Measurements from ENCODE around the gene CDH6. TPM values are rescaled to one million over a fixed set of nuclear protein-coding genes. Genes with fewer than 3 reads are reported as not detected.

Gene CDH6
- total and polyA plus RNA-seq, 10 of the 15 experiments (the other 5 are each of a cell fraction or from before 2014, with no cell fraction given) = 0.01 TPM; not detected in 9

- ATAC-seq (no peak), DNase-seq (ENCODE audit: low read depth, low spot score) (no peak), FAIRE-seq (no peak)
- TF ChIP-seq ZBTB40 (IDR thresholded peaks at IDR 0.05; ENCODE audit: borderline replicate concordance) (no peak), SMAD1 (IDR thresholded peaks at IDR 0.05; ENCODE audit: low read depth, partially characterized antibody) (no peak), LARP7 (IDR thresholded peaks at IDR 0.05) (no peak), PAX5 (IDR thresholded peaks at IDR 0.05; ENCODE audit: borderline replicate concordance, low read depth, low read length) (no peak), CUX1 (IDR thresholded peaks at IDR 0.05; ENCODE audit: insufficient replicate concordance, low read depth, low read length) (no peak), GABPA (IDR thresholded peaks at IDR 0.05; ENCODE audit: low read depth) (no peak), MYC (IDR thresholded peaks at IDR 0.05; ENCODE audit: insufficient read depth, insufficient read length, insufficient replicate concordance, low read length, severe bottlenecking) (no peak), HDAC2 (IDR thresholded peaks at IDR 0.05) (no peak), BCL11A (IDR thresholded peaks at IDR 0.05; ENCODE audit: low read depth, low read length) (no peak), POLR2A (IDR thresholded peaks at IDR 0.05; ENCODE audit: low read depth, low read length) (no peak), MTA3 (IDR thresholded peaks at IDR 0.05; ENCODE audit: borderline replicate concordance, low read length) (no peak), NBN (IDR thresholded peaks at IDR 0.05) (no peak), ESRRA (IDR thresholded peaks at IDR 0.05; ENCODE audit: low read length) (no peak)
- TF ChIP-seq, protein P1, sequence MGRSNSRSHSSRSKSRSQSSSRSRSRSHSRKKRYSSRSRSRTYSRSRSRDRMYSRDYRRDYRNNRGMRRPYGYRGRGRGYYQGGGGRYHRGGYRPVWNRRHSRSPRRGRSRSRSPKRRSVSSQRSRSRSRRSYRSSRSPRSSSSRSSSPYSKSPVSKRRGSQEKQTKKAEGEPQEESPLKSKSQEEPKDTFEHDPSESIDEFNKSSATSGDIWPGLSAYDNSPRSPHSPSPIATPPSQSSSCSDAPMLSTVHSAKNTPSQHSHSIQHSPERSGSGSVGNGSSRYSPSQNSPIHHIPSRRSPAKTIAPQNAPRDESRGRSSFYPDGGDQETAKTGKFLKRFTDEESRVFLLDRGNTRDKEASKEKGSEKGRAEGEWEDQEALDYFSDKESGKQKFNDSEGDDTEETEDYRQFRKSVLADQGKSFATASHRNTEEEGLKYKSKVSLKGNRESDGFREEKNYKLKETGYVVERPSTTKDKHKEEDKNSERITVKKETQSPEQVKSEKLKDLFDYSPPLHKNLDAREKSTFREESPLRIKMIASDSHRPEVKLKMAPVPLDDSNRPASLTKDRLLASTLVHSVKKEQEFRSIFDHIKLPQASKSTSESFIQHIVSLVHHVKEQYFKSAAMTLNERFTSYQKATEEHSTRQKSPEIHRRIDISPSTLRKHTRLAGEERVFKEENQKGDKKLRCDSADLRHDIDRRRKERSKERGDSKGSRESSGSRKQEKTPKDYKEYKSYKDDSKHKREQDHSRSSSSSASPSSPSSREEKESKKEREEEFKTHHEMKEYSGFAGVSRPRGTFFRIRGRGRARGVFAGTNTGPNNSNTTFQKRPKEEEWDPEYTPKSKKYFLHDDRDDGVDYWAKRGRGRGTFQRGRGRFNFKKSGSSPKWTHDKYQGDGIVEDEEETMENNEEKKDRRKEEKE (IDR thresholded peaks at IDR 0.05) = no peak
- BruUV-seq (replicated peaks) = no TSS peak
- SMC1A ChIA-PET (ENCODE audit: uncharacterized antibody, unreplicated experiment) = interaction anchor here (0.6 to 1.5 kb wide), 2 partner anchors 11 to 1864 kb away, joined by 3 to 4 read pairs; no protein-coding TSS in a partner anchor
- POLR2A ChIA-PET = no interaction called here
- Histone ChIP-seq H3K4me2 (ENCODE audit: control insufficient read depth, insufficient read depth) (no peak overlapping the region), H3K36me3 (ENCODE audit: control insufficient read depth in 2 of 2, insufficient read depth in 2 of 2, low read length in 1 of 2) (no peaks in the 10 kb centered on the region), H3K9me3 (replicated peaks; ENCODE audit: control insufficient read depth, insufficient read depth, low read length) (no peaks in the 10 kb centered on the region), H3K27me3 (replicated peaks in 1 of 2; ENCODE audit: control insufficient read depth in 2 of 2, insufficient read depth in 2 of 2, low read length in 1 of 2) (no peaks in the 10 kb centered on the region), H3K9ac (ENCODE audit: control insufficient read depth, insufficient read depth, low read length) (no peak overlapping the region), H2AFZ (ENCODE audit: control insufficient read depth, low read depth, low read length) (no peak overlapping the region), H4K20me1 (ENCODE audit: control insufficient read depth, insufficient read depth) (no peaks in the 10 kb centered on the region), H3K4me1 (ENCODE audit: control insufficient read depth, insufficient read depth, low read length) (no peaks in the 10 kb centered on the region), H3K79me2 (ENCODE audit: control insufficient read depth, insufficient read depth, low read length) (no peaks in the 10 kb centered on the region), H3K27ac (ENCODE audit: control insufficient read depth, insufficient read depth) (no peak overlapping the region), H3K4me3 (no peak overlapping the region)
- intact Hi-C loops (cut with micrococcal nuclease; ENCODE audit: unreplicated experiment) = no loop called here
- CTCF ChIA-PET = interaction anchor here (1.2 to 1.6 kb wide), 4 partner anchors 12 to 1207 kb away, joined by 3 to 5 read pairs (median 4); no protein-coding TSS in a partner anchor
- in situ Hi-C loops (cut with MboI) = loop anchor here (25.0 kb wide), 1 partner anchor 1210 kb away; no protein-coding TSS in a partner anchor
- RAD21 ChIA-PET (ENCODE audit: unreplicated experiment) = interaction anchor here (0.9 kb wide), 1 partner anchor 16 kb away, joined by 3 read pairs; no protein-coding TSS in a partner anchor
Measured at GRCh38 chr5:31247381-31247780, 53.9 kb downstream of the CDH6 start.
